Measurements from ENCODE around the gene SCFD2. TPM values are rescaled to one million over a fixed set of nuclear protein-coding genes. Genes with fewer than 3 reads are reported as not detected.

The SCFD2 gene
- total and polyA plus RNA-seq, 2 donors = 5.0 to 12.1 TPM

- WGBS = 98% methylated on average over 2 of the region's 2 CpGs
- H3K4me1 ChIP-seq (ENCODE audit: control insufficient read depth in 2 of 2, insufficient read depth in 2 of 2, low read length in 2 of 2) = no peaks in the 10 kb centered on the region
- DNase-seq (ENCODE audit: low read depth in 6 of 9, low spot score in 9 of 9) = no peak
These were observed 234.3 kb downstream of the SCFD2 start for GRCh38 chr4:53131562-53131925.

DNA sequence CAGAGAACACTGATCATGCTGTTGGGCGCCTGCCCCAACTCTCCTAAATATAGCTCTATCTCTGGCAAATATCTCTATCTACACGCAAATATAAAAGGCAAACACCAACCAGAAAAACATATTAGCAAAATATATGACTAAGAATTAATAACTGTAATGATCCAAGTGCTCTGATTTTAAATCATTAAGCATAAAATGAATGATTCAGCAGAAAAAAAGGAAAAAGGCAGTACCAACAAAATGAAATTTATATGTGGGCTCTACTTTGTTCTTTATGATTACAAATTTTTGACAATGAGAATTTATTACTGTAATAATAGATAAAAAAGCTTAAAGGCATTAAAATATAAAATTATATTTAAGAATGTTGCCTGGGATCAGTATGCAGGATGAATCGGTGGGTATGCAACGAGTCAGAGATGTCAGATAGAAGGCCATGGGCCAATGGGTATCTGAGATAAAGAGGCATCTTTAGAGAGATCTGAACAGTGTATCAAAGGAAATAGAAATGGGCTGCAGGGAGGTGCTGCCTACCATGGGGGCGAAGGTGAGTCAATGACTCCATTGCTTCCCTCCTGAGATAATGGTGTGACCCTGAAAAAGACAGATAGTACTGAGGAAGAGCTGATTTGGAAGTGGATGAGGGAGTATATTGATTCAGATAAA is 234.8 kb downstream of the SCFD2 start:
- Histone ChIP-seq H3K4me3 (ENCODE audit: low read length in 2 of 2) (no peak overlapping the region), H3K27ac (ENCODE audit: low read depth in 1 of 2, low read length in 1 of 2) (no peak overlapping the region), H3K9me3 (ENCODE audit: control insufficient read depth in 2 of 2, insufficient read depth in 1 of 2, low read length in 1 of 2) (no peaks in the 10 kb centered on the region), H3K27me3 (ENCODE audit: control insufficient read depth in 2 of 2, insufficient read depth in 1 of 2, low read length in 1 of 2) (no peaks in the 10 kb centered on the region), H3K4me1 (ENCODE audit: control insufficient read depth in 2 of 2, insufficient read depth in 2 of 2, low read length in 2 of 2) (no peaks in the 10 kb centered on the region), H3K36me3 (ENCODE audit: control insufficient read depth in 2 of 2, insufficient read depth in 2 of 2, low read length in 1 of 2) (no peaks in the 10 kb centered on the region)
- 96% methylated on average over 5 of the region's 5 CpGs for WGBS
- DNase-seq (ENCODE audit: low read depth in 6 of 9, low spot score in 9 of 9) = no peak

More at GRCh38 chr4:53131562-53131925, 234.3 kb downstream of the SCFD2 start:
- H3K9me3 ChIP-seq (ENCODE audit: control insufficient read depth in 2 of 2, insufficient read depth in 1 of 2, low read length in 1 of 2) = no peaks in the 10 kb centered on the region
- no peaks in the 10 kb centered on the region for H3K36me3 ChIP-seq (ENCODE audit: control insufficient read depth in 2 of 2, insufficient read depth in 2 of 2, low read length in 1 of 2)
- no peaks in the 10 kb centered on the region for H3K27me3 ChIP-seq (ENCODE audit: control insufficient read depth in 2 of 2, insufficient read depth in 1 of 2, low read length in 1 of 2)
- H3K27ac ChIP-seq (ENCODE audit: low read depth in 1 of 2, low read length in 1 of 2) = no peak overlapping the region
- H3K4me3 ChIP-seq (ENCODE audit: low read length in 2 of 2) = no peak overlapping the region

DNA sequence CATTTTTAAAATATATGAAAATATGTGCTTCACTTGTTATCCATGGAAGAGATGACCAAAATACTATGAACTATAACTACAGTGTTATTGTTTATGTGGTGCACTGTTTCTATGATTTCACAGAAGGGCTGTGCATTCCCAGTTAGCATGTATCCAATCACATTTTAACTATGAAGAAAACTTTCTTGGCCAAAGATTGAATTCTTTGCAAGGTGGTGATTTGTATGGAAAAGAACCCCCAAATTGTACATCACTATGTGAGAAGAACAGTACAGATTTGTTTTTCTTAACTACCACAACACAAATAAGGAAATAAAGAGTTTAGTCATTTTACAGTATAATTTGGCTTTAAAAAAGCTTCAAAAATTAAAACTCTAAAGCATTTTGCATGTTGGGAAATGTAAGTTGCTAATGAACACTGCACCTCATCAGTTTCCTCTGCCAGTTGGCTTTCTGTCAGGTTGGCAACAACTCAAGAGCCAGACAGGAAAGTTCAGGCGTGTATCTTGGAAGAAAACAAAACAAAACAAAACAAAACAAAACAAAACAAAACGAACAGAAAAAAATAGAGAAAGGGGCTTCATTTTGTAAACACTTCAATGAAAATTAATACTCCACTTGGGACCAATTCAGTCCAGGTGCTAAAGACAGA is 237.0 kb downstream of the SCFD2 start:
- no peaks in the 10 kb centered on the region for H3K4me1 ChIP-seq (ENCODE audit: control insufficient read depth in 2 of 2, insufficient read depth in 2 of 2, low read length in 2 of 2)
- H3K27ac ChIP-seq (ENCODE audit: low read depth in 1 of 2, low read length in 1 of 2) = no peak overlapping the region
- DNase-seq (ENCODE audit: low read depth in 6 of 9, low spot score in 9 of 9) = no peak
- 90% methylated on average over 2 of the region's 2 CpGs for WGBS
- H3K27me3 ChIP-seq (ENCODE audit: control insufficient read depth in 2 of 2, insufficient read depth in 1 of 2, low read length in 1 of 2) = no peaks in the 10 kb centered on the region
- no peak overlapping the region for H3K4me3 ChIP-seq (ENCODE audit: low read length in 2 of 2)
- no peaks in the 10 kb centered on the region for H3K9me3 ChIP-seq (ENCODE audit: control insufficient read depth in 2 of 2, insufficient read depth in 1 of 2, low read length in 1 of 2)
- no peaks in the 10 kb centered on the region for H3K36me3 ChIP-seq (ENCODE audit: control insufficient read depth in 2 of 2, insufficient read depth in 2 of 2, low read length in 1 of 2)

GRCh38 chr4:53128231-53128630 is 237.6 kb downstream of the SCFD2 start:
- H3K4me3 ChIP-seq (ENCODE audit: low read length in 2 of 2) = no peak overlapping the region
- DNase-seq (ENCODE audit: low read depth in 6 of 9, low spot score in 9 of 9) = no peak
- no peaks in the 10 kb centered on the region for H3K9me3 ChIP-seq (ENCODE audit: control insufficient read depth in 2 of 2, insufficient read depth in 1 of 2, low read length in 1 of 2)
- H3K36me3 ChIP-seq (ENCODE audit: control insufficient read depth in 2 of 2, insufficient read depth in 2 of 2, low read length in 1 of 2) = no peaks in the 10 kb centered on the region
- no peaks in the 10 kb centered on the region for H3K27me3 ChIP-seq (ENCODE audit: control insufficient read depth in 2 of 2, insufficient read depth in 1 of 2, low read length in 1 of 2)
- H3K4me1 ChIP-seq (ENCODE audit: control insufficient read depth in 2 of 2, insufficient read depth in 2 of 2, low read length in 2 of 2) = no peaks in the 10 kb centered on the region
- WGBS = 95% methylated on average over 4 of the region's 4 CpGs
- no peak overlapping the region for H3K27ac ChIP-seq (ENCODE audit: low read depth in 1 of 2, low read length in 1 of 2)

DNA sequence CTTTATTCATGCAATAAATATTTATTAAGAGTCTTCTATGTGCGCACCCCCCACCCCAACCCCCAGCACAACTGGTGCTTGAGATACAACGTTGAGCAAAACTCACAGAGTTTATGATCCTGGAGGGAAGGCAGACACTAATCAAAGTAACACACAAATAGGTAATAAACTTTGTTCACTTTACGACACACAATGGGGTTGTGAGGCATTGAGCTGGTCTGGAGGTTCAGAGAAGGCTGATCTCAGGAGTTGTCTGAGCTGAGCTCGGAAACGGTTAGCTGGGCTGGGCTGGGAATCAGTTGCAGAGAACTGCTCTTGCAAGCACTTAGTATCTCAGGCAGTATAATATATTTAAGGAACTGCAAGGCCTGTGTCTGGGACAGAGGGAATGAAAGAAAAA is 238.5 kb downstream of the SCFD2 start:
- Histone ChIP-seq H3K36me3 (ENCODE audit: control insufficient read depth in 2 of 2, insufficient read depth in 2 of 2, low read length in 1 of 2) (no peaks in the 10 kb centered on the region), H3K27me3 (ENCODE audit: control insufficient read depth in 2 of 2, insufficient read depth in 1 of 2, low read length in 1 of 2) (no peaks in the 10 kb centered on the region), H3K4me3 (ENCODE audit: low read length in 2 of 2) (no peak overlapping the region), H3K4me1 (ENCODE audit: control insufficient read depth in 2 of 2, insufficient read depth in 2 of 2, low read length in 2 of 2) (no peaks in the 10 kb centered on the region), H3K9me3 (ENCODE audit: control insufficient read depth in 2 of 2, insufficient read depth in 1 of 2, low read length in 1 of 2) (no peaks in the 10 kb centered on the region), H3K27ac (ENCODE audit: low read depth in 1 of 2, low read length in 1 of 2) (no peak overlapping the region)
- 98% methylated on average over 5 of the region's 5 CpGs for WGBS
- no peak for DNase-seq (ENCODE audit: low read depth in 6 of 9, low spot score in 9 of 9)

- Histone ChIP-seq H3K36me3 (ENCODE audit: control insufficient read depth in 2 of 2, insufficient read depth in 2 of 2, low read length in 1 of 2) (no peaks in the 10 kb centered on the region), H3K27me3 (ENCODE audit: control insufficient read depth in 2 of 2, insufficient read depth in 1 of 2, low read length in 1 of 2) (no peaks in the 10 kb centered on the region), H3K27ac (ENCODE audit: low read depth in 1 of 2, low read length in 1 of 2) (no peak overlapping the region), H3K4me3 (ENCODE audit: low read length in 2 of 2) (no peak overlapping the region), H3K4me1 (ENCODE audit: control insufficient read depth in 2 of 2, insufficient read depth in 2 of 2, low read length in 2 of 2) (no peaks in the 10 kb centered on the region), H3K9me3 (ENCODE audit: control insufficient read depth in 2 of 2, insufficient read depth in 1 of 2, low read length in 1 of 2) (no peaks in the 10 kb centered on the region)
- WGBS = 98% methylated on average over 5 of the region's 5 CpGs
- DNase-seq (ENCODE audit: low read depth in 6 of 9, low spot score in 9 of 9) = no peak
These were observed 239.8 kb downstream of the SCFD2 start for GRCh38 chr4:53126099-53126498.

DNA sequence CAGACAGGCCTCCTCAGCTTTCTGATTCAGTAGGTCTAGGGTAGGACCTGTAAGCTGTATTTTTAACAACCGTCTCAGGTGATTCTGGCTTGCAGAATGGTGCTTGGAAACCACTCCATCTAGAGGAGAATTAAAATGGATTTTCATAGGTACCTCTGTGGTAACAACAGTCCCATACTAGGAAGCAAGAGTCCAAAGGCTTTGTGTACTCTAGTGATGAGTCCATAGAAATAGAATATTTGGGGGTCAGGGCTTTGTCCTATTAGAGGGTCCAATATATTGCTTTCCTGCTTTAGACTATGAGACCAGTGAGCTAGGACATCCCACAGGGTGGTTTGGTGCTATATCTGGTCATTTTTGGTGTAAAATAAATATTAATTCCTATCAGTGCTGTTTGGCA is 242.0 kb downstream of the SCFD2 start:
- 92% methylated on average over 1 of the region's 1 CpG for WGBS
- Histone ChIP-seq H3K27ac (ENCODE audit: low read depth in 1 of 2, low read length in 1 of 2) (no peak overlapping the region), H3K27me3 (ENCODE audit: control insufficient read depth in 2 of 2, insufficient read depth in 1 of 2, low read length in 1 of 2) (no peaks in the 10 kb centered on the region), H3K36me3 (ENCODE audit: control insufficient read depth in 2 of 2, insufficient read depth in 2 of 2, low read length in 1 of 2) (no peaks in the 10 kb centered on the region), H3K4me3 (ENCODE audit: low read length in 2 of 2) (no peak overlapping the region), H3K9me3 (ENCODE audit: control insufficient read depth in 2 of 2, insufficient read depth in 1 of 2, low read length in 1 of 2) (no peaks in the 10 kb centered on the region), H3K4me1 (ENCODE audit: control insufficient read depth in 2 of 2, insufficient read depth in 2 of 2, low read length in 2 of 2) (no peaks in the 10 kb centered on the region)
- DNase-seq (ENCODE audit: low read depth in 6 of 9, low spot score in 9 of 9) = no peak

GRCh38 chr4:53123171-53123570 is 242.7 kb downstream of the SCFD2 start:
- no peak for DNase-seq (ENCODE audit: low read depth in 6 of 9, low spot score in 9 of 9)
- H3K4me1 ChIP-seq (ENCODE audit: control insufficient read depth in 2 of 2, insufficient read depth in 2 of 2, low read length in 2 of 2) = no peaks in the 10 kb centered on the region

DNA sequence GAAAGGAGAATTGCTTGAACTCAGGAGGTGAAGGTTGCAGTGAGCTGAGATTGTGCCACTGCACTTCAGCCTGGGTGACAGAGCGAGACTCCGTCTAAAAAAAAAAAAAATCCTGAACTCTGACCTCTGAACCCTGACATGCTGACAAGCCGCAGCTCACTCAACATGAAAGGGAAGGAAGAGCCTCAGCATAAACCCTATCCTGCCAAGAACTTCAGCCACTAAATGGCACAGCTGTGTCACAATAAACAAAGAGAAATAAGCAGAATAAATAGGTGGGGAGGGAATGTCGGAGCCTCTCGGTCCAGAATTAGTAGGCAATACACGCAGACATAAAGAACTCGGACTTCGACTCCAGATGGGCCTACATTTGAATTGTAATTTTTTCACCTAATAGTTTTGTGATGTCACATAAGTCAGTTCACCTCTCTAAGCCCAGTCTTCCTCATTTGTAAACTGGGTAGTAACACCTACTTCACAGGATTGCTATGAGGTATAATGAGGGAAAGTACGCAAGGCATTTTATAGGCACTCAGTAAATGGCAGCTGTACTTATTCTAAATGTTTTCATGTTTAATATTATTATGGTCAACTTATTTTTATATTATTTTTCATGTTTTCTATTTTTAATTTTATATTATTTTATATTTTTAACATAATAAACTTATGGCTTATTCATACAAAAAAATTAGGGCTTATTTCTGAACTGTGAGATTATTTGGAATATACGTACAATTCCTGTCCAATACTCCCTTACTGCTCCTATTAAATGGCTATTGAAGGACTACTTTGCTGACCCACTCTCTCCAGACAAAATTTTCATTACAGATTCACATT is 243.4 kb downstream of the SCFD2 start:
- Histone ChIP-seq H3K9me3 (ENCODE audit: control insufficient read depth in 2 of 2, insufficient read depth in 1 of 2, low read length in 1 of 2) (no peaks in the 10 kb centered on the region), H3K36me3 (ENCODE audit: control insufficient read depth in 2 of 2, insufficient read depth in 2 of 2, low read length in 1 of 2) (no peaks in the 10 kb centered on the region), H3K27ac (ENCODE audit: low read depth in 1 of 2, low read length in 1 of 2) (no peak overlapping the region), H3K4me3 (ENCODE audit: low read length in 2 of 2) (no peak overlapping the region), H3K4me1 (ENCODE audit: control insufficient read depth in 2 of 2, insufficient read depth in 2 of 2, low read length in 2 of 2) (no peaks in the 10 kb centered on the region), H3K27me3 (ENCODE audit: control insufficient read depth in 2 of 2, insufficient read depth in 1 of 2, low read length in 1 of 2) (no peaks in the 10 kb centered on the region)
- WGBS = 96% methylated on average over 10 of the region's 10 CpGs
- no peak for DNase-seq (ENCODE audit: low read depth in 6 of 9, low spot score in 9 of 9)

More at GRCh38 chr4:53123171-53123570, 242.7 kb downstream of the SCFD2 start:
- H3K36me3 ChIP-seq (ENCODE audit: control insufficient read depth in 2 of 2, insufficient read depth in 2 of 2, low read length in 1 of 2) = no peaks in the 10 kb centered on the region
- 95% methylated on average over 2 of the region's 2 CpGs for WGBS
- H3K27me3 ChIP-seq (ENCODE audit: control insufficient read depth in 2 of 2, insufficient read depth in 1 of 2, low read length in 1 of 2) = no peaks in the 10 kb centered on the region
- H3K9me3 ChIP-seq (ENCODE audit: control insufficient read depth in 2 of 2, insufficient read depth in 1 of 2, low read length in 1 of 2) = no peaks in the 10 kb centered on the region
- H3K27ac ChIP-seq (ENCODE audit: low read depth in 1 of 2, low read length in 1 of 2) = no peak overlapping the region
- H3K4me3 ChIP-seq (ENCODE audit: low read length in 2 of 2) = no peak overlapping the region
